Stimulated activated CD8-positive, alpha-beta memory T cell treated with anti-CD3 and anti-CD28 coated beads, Interleukin-7, amount 100 ng/mL, for 4 hours (primary cell): ENCODE results near the gene ZBTB8A.
A peak's percentile ranks its signal among the peaks of the same experiment; 100 is the strongest.
"Not testable (repeated sequence)": the region's sequence is repeated elsewhere in the genome, so short reads cannot be mapped to it uniquely, and the experiment has no call there.

Experiments used
- DNase-seq, 2 donors: peaks; one replicate each; pipeline ENCODE4 v3.0.0-alpha.2; 2020; ENCODE audit warnings: low read depth in 2 of 2

Gene ZBTB8A

GRCh38 chr1:32619701-32620485 is 80.7 kb downstream of the ZBTB8A start:
- no peak for DNase-seq

DNA sequence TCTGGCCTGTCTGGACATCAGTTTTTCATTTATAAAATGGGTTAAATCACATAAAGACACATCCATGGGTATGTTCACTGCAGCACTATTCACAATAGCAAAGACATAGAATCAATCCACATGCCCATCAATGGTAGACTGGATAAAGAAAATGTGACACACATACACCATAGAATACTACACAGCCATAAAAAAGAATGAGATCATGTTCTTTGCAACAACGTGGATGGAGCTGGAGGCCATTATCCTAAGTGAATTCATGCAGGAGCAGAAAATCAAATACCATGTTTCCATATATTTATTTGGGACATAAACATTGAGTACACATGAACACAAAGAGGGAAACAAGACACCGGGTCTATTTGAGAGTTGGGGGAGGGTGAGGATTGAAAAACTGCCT is 83.0 kb downstream of the ZBTB8A start:
- no peak for DNase-seq

DNA sequence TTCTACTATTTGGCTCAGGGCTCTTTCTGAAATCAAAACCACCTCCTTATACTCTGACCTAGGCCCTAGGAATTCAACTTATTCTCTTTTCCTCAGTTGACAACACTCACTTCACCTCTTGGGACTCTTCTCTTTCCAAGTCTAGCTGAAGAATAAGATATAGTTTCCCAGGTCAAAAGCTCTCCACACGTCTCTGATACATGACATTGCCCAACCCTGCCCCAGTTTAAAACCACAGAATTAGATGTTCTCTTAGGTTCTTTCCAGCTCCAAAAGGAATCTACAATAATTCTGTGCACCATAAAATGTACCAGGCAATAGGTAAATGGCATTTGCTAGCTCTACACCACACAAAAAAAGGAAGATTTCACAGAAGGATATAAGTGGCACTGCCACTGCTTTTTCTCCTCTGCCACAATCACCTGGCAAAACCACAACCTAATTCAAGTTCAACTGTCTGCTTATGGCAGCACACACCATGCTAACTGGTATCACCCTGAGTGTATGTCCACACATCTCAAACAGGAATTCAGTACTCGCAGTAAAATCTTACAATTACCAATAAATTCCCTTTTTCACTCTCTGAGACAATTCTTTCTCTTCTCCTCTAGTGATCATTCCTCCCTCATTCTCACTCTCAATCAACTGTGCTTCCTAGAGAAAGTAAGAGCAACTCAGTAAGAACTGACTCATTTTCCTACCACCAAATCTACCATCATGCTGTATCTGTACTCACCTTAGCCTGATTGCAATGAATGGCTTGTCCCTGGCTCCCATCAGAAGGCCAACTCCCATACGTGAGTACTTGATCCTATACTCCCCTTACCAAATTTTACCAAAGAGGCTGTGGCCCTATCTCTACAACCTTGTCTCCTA is 83.8 kb downstream of the ZBTB8A start:
- no peak for DNase-seq

- DNase-seq: peak; percentile 26 to 28
Measured at GRCh38 chr1:32623775-32624174, 84.5 kb downstream of the ZBTB8A start.

GRCh38 chr1:32626176-32626575 is 86.9 kb downstream of the ZBTB8A start:
- DNase-seq: no peak

DNA sequence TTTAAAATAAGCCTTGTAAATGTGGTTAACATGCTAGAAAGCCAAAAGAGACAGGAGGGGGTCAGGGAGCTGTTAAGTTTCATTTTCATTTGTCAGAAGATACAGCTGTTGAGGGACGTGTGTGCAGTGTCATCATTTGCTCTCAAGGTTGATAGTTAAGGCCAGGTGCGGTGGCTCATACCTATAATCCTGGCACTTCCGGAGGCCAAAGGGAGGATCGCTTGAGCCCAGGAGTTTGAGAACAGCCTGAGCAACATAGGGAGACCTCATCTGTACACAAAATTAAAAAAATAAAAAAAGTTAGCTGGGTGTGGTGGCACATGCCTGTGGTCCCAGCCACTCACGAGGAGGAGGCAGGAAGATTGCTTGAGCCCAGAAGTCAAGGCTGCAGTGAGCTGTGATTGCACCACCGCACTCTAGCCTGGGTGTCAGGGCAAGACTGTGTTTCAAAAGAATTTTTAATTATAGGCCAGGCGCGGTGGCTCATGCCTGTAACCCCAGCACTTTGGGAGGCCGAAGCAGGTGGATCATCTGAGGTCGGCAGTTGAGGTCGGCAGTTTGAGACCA is 88.5 kb downstream of the ZBTB8A start:
- peak in 1 of 2 donors; percentile 8 for DNase-seq

GRCh38 chr1:32630173-32630572 is 90.9 kb downstream of the ZBTB8A start:
- not testable (repeated sequence) for DNase-seq

DNA sequence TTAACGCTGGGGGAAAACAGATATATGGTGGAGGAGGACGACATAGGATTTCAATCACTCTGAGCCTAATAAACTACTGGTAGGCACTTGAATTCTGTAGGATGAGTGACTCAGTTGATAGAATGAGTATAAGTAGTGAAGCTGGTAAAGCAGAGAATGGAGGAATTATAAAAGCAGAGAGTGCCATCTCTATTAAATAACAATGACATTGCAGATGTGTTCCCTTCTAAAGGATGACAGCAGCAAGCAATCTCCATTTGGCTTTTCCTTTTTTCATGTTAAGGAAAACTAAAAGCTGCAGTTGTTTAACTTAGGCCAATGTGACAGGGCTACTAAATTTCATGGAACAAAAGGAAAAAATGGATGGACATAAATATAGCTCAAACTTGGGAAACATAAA is 93.6 kb downstream of the ZBTB8A start:
- no peak for DNase-seq

DNA sequence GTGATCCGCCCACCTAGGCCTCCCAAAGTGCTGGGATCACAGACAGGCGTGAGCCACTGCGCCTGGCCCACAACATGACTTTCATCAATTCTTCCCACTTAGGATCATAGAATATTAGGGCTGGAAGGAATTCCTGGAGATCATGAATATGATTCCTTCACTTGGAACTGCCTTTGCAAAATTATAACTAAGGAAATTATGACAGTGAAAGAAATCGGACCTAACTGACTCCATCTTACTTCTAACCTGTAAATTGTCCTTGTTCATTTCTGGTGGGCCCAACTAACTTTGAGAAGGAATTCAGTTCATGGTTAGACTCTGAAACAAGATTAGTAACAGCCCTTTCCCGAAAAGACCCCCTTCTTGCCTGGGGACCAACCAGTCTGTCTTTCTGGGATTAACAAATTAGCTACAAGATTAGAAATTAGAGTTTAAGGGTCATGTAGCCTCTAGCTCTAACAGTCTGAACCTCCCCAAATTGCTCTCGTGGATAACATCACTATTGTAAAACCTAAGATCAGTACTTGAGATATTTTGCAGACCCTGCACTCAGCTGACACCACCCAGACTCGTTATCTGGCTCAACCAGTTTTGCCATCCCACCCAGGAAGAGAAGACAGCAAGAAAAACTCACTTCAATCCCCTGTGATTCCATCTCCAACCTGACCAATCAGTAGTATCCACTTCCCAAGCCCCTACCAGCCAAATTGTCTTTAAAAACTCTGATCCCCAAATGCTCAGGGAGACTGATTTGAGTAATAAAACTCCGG is 96.5 kb downstream of the ZBTB8A start:
- DNase-seq: no peak

GRCh38 chr1:32636914-32637645 is 97.9 kb downstream of the ZBTB8A start:
- no peak for DNase-seq

GRCh38 chr1:32639489-32640075 is 100.4 kb downstream of the ZBTB8A start:
- no peak for DNase-seq

- DNase-seq: not testable (repeated sequence)
Measured at GRCh38 chr1:32642292-32642827, 103.1 kb downstream of the ZBTB8A start.

DNA sequence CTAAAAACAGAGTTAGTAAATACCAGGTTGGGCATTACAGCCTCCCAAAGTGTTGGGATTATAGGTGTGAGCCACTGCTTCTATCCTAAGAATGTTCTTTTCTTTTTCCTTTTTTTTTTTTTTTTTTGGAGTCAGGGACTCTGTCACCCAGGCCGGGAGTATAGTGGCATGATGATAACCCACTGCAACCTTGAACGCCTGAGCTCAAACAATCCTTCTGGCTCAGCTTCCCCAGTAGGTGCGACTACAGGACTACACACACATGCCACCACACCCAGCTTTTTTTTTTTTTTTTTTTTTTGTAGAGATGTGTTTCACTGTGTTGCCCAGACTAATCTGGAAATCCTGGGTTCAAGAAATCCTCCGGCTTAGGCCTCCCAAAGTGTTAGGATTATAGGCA is 105.2 kb downstream of the ZBTB8A start:
- no peak for DNase-seq

DNA sequence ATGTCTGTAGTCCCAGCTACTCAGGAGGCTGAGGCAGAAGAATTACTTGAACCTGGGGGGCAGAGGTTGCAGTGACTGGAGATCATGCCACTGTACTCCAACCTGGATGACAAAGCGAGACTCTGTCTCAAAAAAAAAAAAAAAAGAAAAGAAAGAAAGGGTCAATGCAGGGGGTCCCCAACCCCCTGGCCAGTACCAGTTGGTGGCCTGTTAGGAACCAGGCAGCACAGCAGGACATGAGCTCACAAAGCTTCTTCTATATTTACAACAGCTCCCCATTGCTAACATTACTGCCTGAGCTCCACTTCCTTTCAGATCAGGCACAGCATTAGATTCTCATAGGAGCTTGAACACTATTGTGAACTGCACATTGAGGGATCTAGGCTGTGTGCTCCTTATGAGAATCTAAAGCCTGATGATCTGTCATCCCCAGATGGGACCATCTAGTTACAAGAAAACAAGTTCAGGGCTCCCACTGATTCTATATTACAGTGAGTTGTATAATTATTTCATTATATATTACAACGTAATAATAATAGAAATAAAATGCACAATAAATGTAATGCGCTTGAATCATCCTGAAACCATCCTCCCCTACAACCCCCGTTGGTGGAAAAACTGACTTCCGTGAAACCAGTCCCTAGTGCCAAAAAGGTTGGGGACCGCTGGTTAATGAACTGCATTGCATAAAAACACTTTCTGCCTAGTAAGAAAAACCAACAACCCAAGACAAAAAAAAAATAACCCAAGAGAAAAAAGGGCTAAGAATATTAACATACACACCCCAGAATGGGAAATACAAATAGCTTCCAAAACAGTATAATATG is 108.3 kb downstream of the ZBTB8A start:
- DNase-seq: peak in 1 of 2 donors; percentile 8

DNA sequence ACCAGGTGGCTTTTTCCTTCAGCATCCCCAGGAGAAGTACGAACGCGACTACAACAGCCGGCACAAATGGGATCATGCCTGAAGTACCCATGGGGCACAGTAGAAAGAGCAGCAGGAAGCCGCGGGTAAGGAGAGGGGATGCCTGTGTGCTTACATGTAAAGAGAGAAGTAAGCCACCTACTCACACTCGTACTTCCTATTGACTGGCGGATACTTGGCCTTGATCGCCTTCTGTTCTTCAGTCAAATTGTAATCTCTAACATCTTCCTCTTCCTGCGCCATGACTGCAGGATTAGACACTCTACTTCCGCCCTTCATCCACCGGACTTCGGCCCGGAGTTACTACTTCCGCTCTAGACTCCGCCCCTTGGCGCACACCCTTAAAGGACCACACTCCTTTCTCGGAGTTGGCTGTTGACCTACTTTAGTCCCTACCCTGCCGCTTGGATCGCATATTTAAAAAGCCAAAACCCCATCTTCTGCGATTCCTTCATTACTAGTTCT is 111.1 kb downstream of the ZBTB8A start, which contains the start of gene ZBTB8OS:
ZBTB8OS (minus strand) TSS at position 303 of the 504 bp plus-strand sequence; CDS start at position 282, 21 bp downstream.
- peak; percentile 80 to 84 for DNase-seq

- peak; percentile 93 to 99 for DNase-seq
Measured at GRCh38 chr1:32650752-32651460, 111.7 kb downstream of the ZBTB8A start, which contains the start of gene RBBP4. TSS of gene RBBP4 (plus strand) at chr1:32651208. CDS start at chr1:32651307, 99 bp downstream.

DNA sequence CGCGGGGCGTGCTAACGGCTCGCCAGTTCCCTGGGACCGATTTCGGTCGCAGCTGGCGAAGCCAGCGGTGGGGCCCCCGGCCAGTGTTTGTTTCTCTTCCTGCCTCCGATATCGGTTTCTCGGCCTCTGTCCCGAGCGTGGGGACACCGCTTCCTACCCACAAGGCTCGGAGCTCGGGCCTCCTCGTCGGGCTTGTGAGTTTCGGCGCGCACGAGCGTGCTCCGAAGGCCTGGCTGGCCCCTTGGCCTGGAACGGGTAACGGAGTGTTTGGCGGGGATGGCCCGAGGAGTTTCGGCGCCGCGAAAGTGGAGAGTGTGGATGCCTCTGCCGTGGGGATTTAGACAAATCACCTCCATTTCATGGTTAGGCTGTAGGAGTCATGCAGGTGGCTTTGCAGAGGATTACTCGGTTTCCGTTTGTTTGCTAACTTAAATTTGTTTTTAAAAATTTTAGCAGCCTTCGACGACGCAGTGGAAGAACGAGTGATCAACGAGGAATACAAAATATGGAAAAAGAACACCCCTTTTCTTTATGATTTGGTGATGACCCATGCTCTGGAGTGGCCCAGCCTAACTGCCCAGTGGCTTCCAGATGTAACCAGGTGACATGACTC is 112.3 kb downstream of the ZBTB8A start:
- no peak for DNase-seq
